Thyroid gland (tissue), 4 donors: ENCODE results near the gene DNAJB6.

Experiments
- CTCF ChIP-seq, 6 experiments: fragments of 200-600 bp in 3 of 6; fragments of 450-650 bp in 3 of 6; sonication (generic) in 3 of 6; IDR thresholded peaks; one replicate each; pipeline ENCODE4 v1.5.1; 2016 to 2019; ENCODE audit warnings: antibody characterized with exemption in 6 of 6, mild to moderate bottlenecking in 2 of 6, inconsistent platforms in 1 of 6, moderate library complexity in 1 of 6
- POLR2A ChIP-seq, 2 donors: fragments of 450-650 bp; IDR thresholded peaks; one replicate each; pipeline ENCODE4 v1.6.1; 2017; ENCODE audit warnings: antibody characterized with exemption in 2 of 2, mild to moderate bottlenecking in 2 of 2, moderate library complexity in 1 of 2

GRCh38 chr7:157375410-157375809, 38.6 kb downstream of the DNAJB6 start:
- TF ChIP-seq CTCF (IDR thresholded peaks at IDR 0.05) (no peak), POLR2A (IDR thresholded peaks at IDR 0.05) (no peak)
